Activated naive CD8-positive, alpha-beta T cell treated with anti-CD3 and anti-CD28 coated beads, Interleukin-2, amount 50 U/mL, for 24 hours (primary cell): Measurements from ENCODE around the gene IL33.
"Not testable (repeated sequence)": the region's sequence is repeated elsewhere in the genome, so short reads cannot be mapped to it uniquely, and the experiment has no call there.

Experiments
- ATAC-seq: fragments of 150-1000 bp; cut with Tn5 transposase; one replicate; pipeline ENCODE4 v1.10.0; 2021
- DNase-seq: peaks from one replicate; pipeline ENCODE4 v3.0.0; 2021
- H3K27ac Mint-ChIP-seq: one replicate; pipeline ENCODE4 v1.8.0; 2021; ENCODE audit warnings: mild to moderate bottlenecking, mixed read lengths
- H3K27me3 Mint-ChIP-seq: one replicate; pipeline ENCODE4 v1.8.0; 2021; ENCODE audit warnings: mixed read lengths
- H3K36me3 Mint-ChIP-seq: one replicate; pipeline ENCODE4 v1.8.0; 2021; ENCODE audit warnings: low read depth, mixed read lengths
- H3K4me1 Mint-ChIP-seq: one replicate; pipeline ENCODE4 v1.8.0; 2021; ENCODE audit warnings: mixed read lengths
- H3K4me3 Mint-ChIP-seq: one replicate; pipeline ENCODE4 v1.8.0; 2021; ENCODE audit warnings: mild to moderate bottlenecking, moderate library complexity, mixed read lengths
- H3K9me3 Mint-ChIP-seq: one replicate; pipeline ENCODE4 v1.8.0; 2021; ENCODE audit warnings: mixed read lengths

The IL33 gene

GRCh38 chr9:6215562-6215961 lies at the start of gene IL33:
Gene IL33, plus strand, starts transcription at chr9:6215807. Its CDS starts 25,888 bp downstream, at chr9:6241695.
- Mint-ChIP-seq H3K9me3 (peaks cover 14% of the 10 kb centered on the region), H3K36me3 (no peaks in the 10 kb centered on the region), H3K27ac (no peak within 1 kb of the TSS), H3K27me3 (peaks cover 6% of the 10 kb centered on the region), H3K4me1 (no peaks in the 10 kb centered on the region), H3K4me3 (no peak within 1 kb of the TSS)
- DNase-seq: no peak
- no peak for ATAC-seq

- no peak overlapping the region for H3K27ac Mint-ChIP-seq
- no peak overlapping the region for H3K4me3 Mint-ChIP-seq
- H3K4me1 Mint-ChIP-seq: no peaks in the 10 kb centered on the region
- H3K9me3 Mint-ChIP-seq: peaks cover 23% of the 10 kb centered on the region
- ATAC-seq (no peak), DNase-seq (no peak)
- H3K36me3 Mint-ChIP-seq: peaks cover 2% of the 10 kb centered on the region
- H3K27me3 Mint-ChIP-seq: no peaks in the 10 kb centered on the region
These were observed 43.9 kb upstream of the IL33 start for GRCh38 chr9:6171667-6172066.

GRCh38 chr9:6173914-6174313 lies 41.7 kb upstream of the IL33 start:
- DNase-seq (no peak), ATAC-seq (no peak)
- H3K27ac Mint-ChIP-seq: no peak overlapping the region
- H3K36me3 Mint-ChIP-seq: peaks cover 2% of the 10 kb centered on the region
- H3K9me3 Mint-ChIP-seq: peaks cover 24% of the 10 kb centered on the region
- H3K4me1 Mint-ChIP-seq: no peaks in the 10 kb centered on the region
- no peak overlapping the region for H3K4me3 Mint-ChIP-seq
- H3K27me3 Mint-ChIP-seq: no peaks in the 10 kb centered on the region

GRCh38 chr9:6182549-6183226 lies 32.9 kb upstream of the IL33 start:
- H3K36me3 Mint-ChIP-seq, H3K27me3 Mint-ChIP-seq, DNase-seq, H3K4me1 Mint-ChIP-seq, ATAC-seq, H3K9me3 Mint-ChIP-seq, H3K4me3 Mint-ChIP-seq, H3K27ac Mint-ChIP-seq: not testable (repeated sequence)

- H3K27ac Mint-ChIP-seq: no peak overlapping the region
- no peaks in the 10 kb centered on the region for H3K9me3 Mint-ChIP-seq
- H3K27me3 Mint-ChIP-seq: peaks cover 12% of the 10 kb centered on the region
- no peaks in the 10 kb centered on the region for H3K36me3 Mint-ChIP-seq
- ATAC-seq (no peak), DNase-seq (no peak)
- H3K4me1 Mint-ChIP-seq: no peaks in the 10 kb centered on the region
- H3K4me3 Mint-ChIP-seq: no peak overlapping the region
These were observed 32.4 kb upstream of the IL33 start for GRCh38 chr9:6183227-6183551.

GRCh38 chr9:6183627-6184026 lies 32.0 kb upstream of the IL33 start:
- peaks cover 12% of the 10 kb centered on the region for H3K27me3 Mint-ChIP-seq
- H3K4me1 Mint-ChIP-seq: no peaks in the 10 kb centered on the region
- no peak overlapping the region for H3K27ac Mint-ChIP-seq
- no peak overlapping the region for H3K4me3 Mint-ChIP-seq
- H3K36me3 Mint-ChIP-seq: no peaks in the 10 kb centered on the region
- DNase-seq: no peak
- ATAC-seq: no peak
- H3K9me3 Mint-ChIP-seq: no peaks in the 10 kb centered on the region

GRCh38 chr9:6184749-6185645 lies 30.6 kb upstream of the IL33 start:
- Mint-ChIP-seq H3K27ac (no peak overlapping the region), H3K27me3 (peaks cover 16% of the 10 kb centered on the region), H3K36me3 (no peaks in the 10 kb centered on the region), H3K9me3 (no peaks in the 10 kb centered on the region), H3K4me1 (no peaks in the 10 kb centered on the region), H3K4me3 (no peak overlapping the region)
- DNase-seq (no peak), ATAC-seq (no peak)

GRCh38 chr9:6186691-6187090 lies 28.9 kb upstream of the IL33 start:
- Mint-ChIP-seq H3K4me3 (no peak overlapping the region), H3K36me3 (no peaks in the 10 kb centered on the region), H3K27ac (no peak overlapping the region), H3K27me3 (peaks cover 18% of the 10 kb centered on the region), H3K4me1 (no peaks in the 10 kb centered on the region), H3K9me3 (no peaks in the 10 kb centered on the region)
- ATAC-seq: no peak
- DNase-seq: no peak

GRCh38 chr9:6187272-6187671 lies 28.3 kb upstream of the IL33 start:
- H3K27ac Mint-ChIP-seq: no peak overlapping the region
- H3K36me3 Mint-ChIP-seq: no peaks in the 10 kb centered on the region
- H3K4me1 Mint-ChIP-seq: no peaks in the 10 kb centered on the region
- peaks cover 18% of the 10 kb centered on the region for H3K27me3 Mint-ChIP-seq
- H3K4me3 Mint-ChIP-seq: no peak overlapping the region
- H3K9me3 Mint-ChIP-seq: no peaks in the 10 kb centered on the region
- ATAC-seq: no peak
- no peak for DNase-seq

- Mint-ChIP-seq H3K4me3 (no peak overlapping the region), H3K27me3 (peaks cover 18% of the 10 kb centered on the region), H3K4me1 (no peaks in the 10 kb centered on the region), H3K36me3 (no peaks in the 10 kb centered on the region), H3K9me3 (no peaks in the 10 kb centered on the region), H3K27ac (no peak overlapping the region)
- no peak for DNase-seq
- no peak for ATAC-seq
These were observed 27.1 kb upstream of the IL33 start for GRCh38 chr9:6188466-6188865.

- peaks cover 20% of the 10 kb centered on the region for H3K27me3 Mint-ChIP-seq
- no peaks in the 10 kb centered on the region for H3K9me3 Mint-ChIP-seq
- H3K27ac Mint-ChIP-seq: no peak overlapping the region
- DNase-seq (no peak), ATAC-seq (no peak)
- no peaks in the 10 kb centered on the region for H3K4me1 Mint-ChIP-seq
- H3K36me3 Mint-ChIP-seq: no peaks in the 10 kb centered on the region
- H3K4me3 Mint-ChIP-seq: no peak overlapping the region
These were observed 26.7 kb upstream of the IL33 start for GRCh38 chr9:6188906-6189305.

- ATAC-seq (no peak), DNase-seq (no peak)
- no peaks in the 10 kb centered on the region for H3K36me3 Mint-ChIP-seq
These were observed 20.7 kb upstream of the IL33 start for GRCh38 chr9:6194934-6195333.

GRCh38 chr9:6195714-6196360 lies 19.8 kb upstream of the IL33 start:
- no peak for DNase-seq
- no peak overlapping the region for H3K27ac Mint-ChIP-seq
- peaks cover 9% of the 10 kb centered on the region for H3K27me3 Mint-ChIP-seq
- H3K36me3 Mint-ChIP-seq: no peaks in the 10 kb centered on the region
- no peak for ATAC-seq
- no peaks in the 10 kb centered on the region for H3K4me1 Mint-ChIP-seq
- H3K4me3 Mint-ChIP-seq: no peak overlapping the region
- no peaks in the 10 kb centered on the region for H3K9me3 Mint-ChIP-seq

More at GRCh38 chr9:6194934-6195333, 20.7 kb upstream of the IL33 start:
- H3K4me3 Mint-ChIP-seq: no peak overlapping the region
- H3K4me1 Mint-ChIP-seq: no peaks in the 10 kb centered on the region
- H3K9me3 Mint-ChIP-seq: no peaks in the 10 kb centered on the region
- H3K27me3 Mint-ChIP-seq: peaks cover 5% of the 10 kb centered on the region
- no peak overlapping the region for H3K27ac Mint-ChIP-seq

- no peak overlapping the region for H3K4me3 Mint-ChIP-seq
- no peak overlapping the region for H3K27ac Mint-ChIP-seq
- DNase-seq (no peak), ATAC-seq (no peak)
- H3K4me1 Mint-ChIP-seq: no peaks in the 10 kb centered on the region
- no peaks in the 10 kb centered on the region for H3K36me3 Mint-ChIP-seq
- H3K9me3 Mint-ChIP-seq: no peaks in the 10 kb centered on the region
- H3K27me3 Mint-ChIP-seq: peaks cover 13% of the 10 kb centered on the region
These were observed 18.3 kb upstream of the IL33 start for GRCh38 chr9:6197330-6197729.

- Mint-ChIP-seq H3K27me3 (peaks cover 13% of the 10 kb centered on the region), H3K27ac (no peak overlapping the region), H3K9me3 (no peaks in the 10 kb centered on the region)
These were observed 17.4 kb upstream of the IL33 start for GRCh38 chr9:6198251-6198650.

More at GRCh38 chr9:6198251-6198650, 17.4 kb upstream of the IL33 start:
- no peak overlapping the region for H3K4me3 Mint-ChIP-seq
- no peaks in the 10 kb centered on the region for H3K4me1 Mint-ChIP-seq
- ATAC-seq: no peak
- H3K36me3 Mint-ChIP-seq: no peaks in the 10 kb centered on the region
- no peak for DNase-seq
